CD4-positive, alpha-beta T cell treated with Interleukin-1 beta for 1 hour (primary cell): ENCODE data around the gene GGNBP2.
A peak's percentile ranks its signal among the peaks of the same experiment; 100 is the strongest.

ENCODE experiments used
- DNase-seq, 2 donors: peaks; one replicate each; pipeline ENCODE4 v3.0.0-alpha.2; 2020 to 2022

Gene GGNBP2

GRCh38 chr17:36608280-36608679 lies 63.6 kb downstream of the GGNBP2 start:
- DNase-seq, result no peak

- DNase-seq, result peak in 1 of 2 donors; percentile 27
Measured at GRCh38 chr17:36608794-36609497, 64.2 kb downstream of the GGNBP2 start.

- DNase-seq, result no peak
Measured at GRCh38 chr17:36609498-36609862, 64.8 kb downstream of the GGNBP2 start.

GRCh38 chr17:36610474-36610873 lies 65.8 kb downstream of the GGNBP2 start:
- DNase-seq, result no peak

GRCh38 chr17:36611345-36612072 lies 66.8 kb downstream of the GGNBP2 start:
- DNase-seq, result no peak

- no peak for DNase-seq
Measured at GRCh38 chr17:36612323-36612722, 67.6 kb downstream of the GGNBP2 start.

- no peak for DNase-seq
Measured at GRCh38 chr17:36613155-36613554, 68.4 kb downstream of the GGNBP2 start.

GRCh38 chr17:36614081-36614480 lies 69.4 kb downstream of the GGNBP2 start:
- no peak for DNase-seq

- no peak for DNase-seq
Measured at GRCh38 chr17:36614933-36615332, 70.2 kb downstream of the GGNBP2 start.

GRCh38 chr17:36616061-36617029 lies 71.6 kb downstream of the GGNBP2 start:
- no peak for DNase-seq

- no peak for DNase-seq
Measured at GRCh38 chr17:36617773-36618172, 73.1 kb downstream of the GGNBP2 start.

GRCh38 chr17:36623281-36623680 lies 78.6 kb downstream of the GGNBP2 start:
- no peak for DNase-seq

GRCh38 chr17:36625188-36625587 lies 80.5 kb downstream of the GGNBP2 start:
- DNase-seq, result no peak

GRCh38 chr17:36627101-36627500 lies 82.4 kb downstream of the GGNBP2 start:
- no peak for DNase-seq

GRCh38 chr17:36628576-36628975 lies 83.9 kb downstream of the GGNBP2 start:
- no peak for DNase-seq

- DNase-seq, result peak; percentile 72 to 79
Measured at GRCh38 chr17:36629252-36629847, 84.6 kb downstream of the GGNBP2 start.

GRCh38 chr17:36629970-36630502 lies 85.3 kb downstream of the GGNBP2 start:
- DNase-seq, result no peak

- DNase-seq, result no peak
Measured at GRCh38 chr17:36631022-36631421, 86.3 kb downstream of the GGNBP2 start.

GRCh38 chr17:36632916-36633771 lies 88.4 kb downstream of the GGNBP2 start:
- no peak for DNase-seq
